Sigmoid colon (tissue), 4 donors: ENCODE data around the gene ZNF394.

Source experiments
- POLR2A ChIP-seq, 2 donors: fragments of 450-650 bp; IDR thresholded peaks; one replicate each; pipeline ENCODE4 v1.6.1; 2016; ENCODE audit warnings: antibody characterized with exemption in 2 of 2, mild to moderate bottlenecking in 2 of 2, moderate library complexity in 2 of 2
- POLR2AphosphoS5 ChIP-seq, 4 donors: sonication (generic); formaldehyde crosslinking; IDR thresholded peaks; one replicate each; pipeline ENCODE4 v1.6.1; 2017; ENCODE audit warnings: antibody characterized with exemption in 4 of 4
- TF ChIP-seq, protein P1 (sequence below), 4 experiments: fragments of 450-650 bp in 3 of 4; fragments of 200-600 bp in 1 of 4; IDR thresholded peaks; one replicate each; pipeline ENCODE4 v1.5.1; 2016 to 2019; ENCODE audit warnings: antibody characterized with exemption in 4 of 4, mild to moderate bottlenecking in 3 of 4, moderate library complexity in 2 of 4

DNA sequence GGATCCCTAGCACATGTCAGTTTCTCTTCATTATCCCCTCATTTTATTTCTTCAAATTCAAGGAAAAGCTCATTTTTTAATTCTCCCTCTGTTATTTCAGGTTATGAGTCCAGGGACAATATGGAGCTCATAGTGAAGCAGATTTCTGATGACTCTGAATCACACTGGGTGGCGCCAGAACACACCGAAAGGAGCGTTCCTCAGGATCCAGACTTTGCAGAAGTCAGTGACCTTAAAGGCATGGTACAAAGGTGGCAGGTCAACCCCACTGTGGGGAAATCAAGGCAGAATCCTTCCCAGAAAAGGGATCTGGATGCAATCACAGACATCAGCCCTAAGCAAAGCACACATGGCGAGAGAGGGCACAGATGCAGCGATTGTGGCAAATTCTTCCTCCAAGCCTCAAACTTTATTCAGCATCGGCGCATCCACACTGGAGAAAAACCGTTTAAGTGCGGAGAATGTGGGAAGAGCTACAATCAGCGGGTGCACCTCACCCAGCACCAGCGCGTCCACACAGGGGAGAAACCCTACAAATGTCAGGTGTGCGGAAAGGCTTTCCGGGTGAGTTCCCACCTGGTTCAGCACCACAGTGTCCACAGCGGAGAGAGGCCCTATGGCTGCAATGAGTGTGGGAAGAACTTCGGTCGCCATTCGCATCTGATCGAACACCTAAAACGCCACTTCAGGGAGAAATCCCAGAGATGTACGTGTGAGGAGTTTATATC is 25.8 kb upstream of the ZNF394 start:
- TF ChIP-seq POLR2A (IDR thresholded peaks at IDR 0.05) (no peak), POLR2AphosphoS5 (IDR thresholded peaks at IDR 0.05) (no peak)
- TF ChIP-seq, protein P1, sequence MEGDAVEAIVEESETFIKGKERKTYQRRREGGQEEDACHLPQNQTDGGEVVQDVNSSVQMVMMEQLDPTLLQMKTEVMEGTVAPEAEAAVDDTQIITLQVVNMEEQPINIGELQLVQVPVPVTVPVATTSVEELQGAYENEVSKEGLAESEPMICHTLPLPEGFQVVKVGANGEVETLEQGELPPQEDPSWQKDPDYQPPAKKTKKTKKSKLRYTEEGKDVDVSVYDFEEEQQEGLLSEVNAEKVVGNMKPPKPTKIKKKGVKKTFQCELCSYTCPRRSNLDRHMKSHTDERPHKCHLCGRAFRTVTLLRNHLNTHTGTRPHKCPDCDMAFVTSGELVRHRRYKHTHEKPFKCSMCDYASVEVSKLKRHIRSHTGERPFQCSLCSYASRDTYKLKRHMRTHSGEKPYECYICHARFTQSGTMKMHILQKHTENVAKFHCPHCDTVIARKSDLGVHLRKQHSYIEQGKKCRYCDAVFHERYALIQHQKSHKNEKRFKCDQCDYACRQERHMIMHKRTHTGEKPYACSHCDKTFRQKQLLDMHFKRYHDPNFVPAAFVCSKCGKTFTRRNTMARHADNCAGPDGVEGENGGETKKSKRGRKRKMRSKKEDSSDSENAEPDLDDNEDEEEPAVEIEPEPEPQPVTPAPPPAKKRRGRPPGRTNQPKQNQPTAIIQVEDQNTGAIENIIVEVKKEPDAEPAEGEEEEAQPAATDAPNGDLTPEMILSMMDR (IDR thresholded peaks at IDR 0.05): no peak
